Mesenchymal stem cell (in vitro differentiated cells and primary cell): ENCODE measurements around the gene OPTC.
A peak's percentile ranks its signal among the peaks of the same experiment; 100 is the strongest.

Experiments used
- DNase-seq: peaks from one replicate; pipeline ENCODE4 v3.0.0-alpha.2; 2013
- H2AFZ ChIP-seq: one replicate; pipeline ENCODE4 v1.6.1; 2013; ENCODE audit warnings: low read depth, mild to moderate bottlenecking, control low read depth, inconsistent platforms, low read length, moderate library complexity
- H2AK5ac ChIP-seq: 2 replicates; pipeline ENCODE4 v1.6.1; 2013; ENCODE audit warnings: low read length, moderate library complexity, mild to moderate bottlenecking, inconsistent platforms; ENCODE audit not compliant: severe bottlenecking
- H2BK120ac ChIP-seq: one replicate; pipeline ENCODE4 v1.6.1; 2013; ENCODE audit warnings: low read depth, mild to moderate bottlenecking, inconsistent platforms, low read length, moderate library complexity
- H2BK12ac ChIP-seq, 2 experiments: one replicate each; pipeline ENCODE4 v1.6.1; 2013; ENCODE audit warnings: inconsistent platforms in 2 of 2, low read length in 2 of 2, mild to moderate bottlenecking in 2 of 2, moderate library complexity in 2 of 2, control low read depth in 1 of 2
- H2BK15ac ChIP-seq: one replicate; pipeline ENCODE4 v1.6.1; 2013; ENCODE audit warnings: mild to moderate bottlenecking, low read depth, inconsistent platforms; ENCODE audit not compliant: poor library complexity, severe bottlenecking
- H2BK5ac ChIP-seq: 2 replicates; pipeline ENCODE4 v1.6.1; 2013; ENCODE audit warnings: low read depth, mild to moderate bottlenecking, low read length, control low read depth, inconsistent platforms; ENCODE audit not compliant: poor library complexity, severe bottlenecking
- H3K14ac ChIP-seq, 2 experiments: one replicate each; pipeline ENCODE4 v1.6.1; 2013; ENCODE audit warnings: inconsistent platforms in 2 of 2, low read length in 2 of 2, control low read depth in 1 of 2, mild to moderate bottlenecking in 1 of 2, moderate library complexity in 1 of 2
- H3K18ac ChIP-seq, 2 experiments: one replicate each; pipeline ENCODE4 v1.6.1; 2013; ENCODE audit warnings: inconsistent platforms in 2 of 2, low read length in 2 of 2, control low read depth in 1 of 2, low read depth in 1 of 2, mild to moderate bottlenecking in 1 of 2
- H3K23ac ChIP-seq, 2 experiments: one replicate each; pipeline ENCODE4 v1.6.1; 2013; ENCODE audit warnings: inconsistent platforms in 2 of 2, low read length in 2 of 2, mild to moderate bottlenecking in 2 of 2, moderate library complexity in 2 of 2, control low read depth in 1 of 2
- H3K27ac ChIP-seq: 2 replicates; pipeline ENCODE4 v1.5.1; 2013; ENCODE audit warnings: mild to moderate bottlenecking, moderate library complexity, low read length, control low read depth, inconsistent platforms; ENCODE audit not compliant: poor library complexity, severe bottlenecking
- H3K27me3 ChIP-seq, 2 experiments: 2 replicates each; pipeline versions ENCODE4 v1.6.1 to v1.7.0; 2013; ENCODE audit warnings: low read length in 2 of 2, mild to moderate bottlenecking in 2 of 2, moderate library complexity in 2 of 2, control low read depth in 1 of 2, inconsistent platforms in 1 of 2; ENCODE audit not compliant: control insufficient read depth in 1 of 2, insufficient read depth in 1 of 2
- H3K36me3 ChIP-seq, 2 experiments: 2 replicates each; pipeline versions ENCODE4 v1.6.1 to v1.7.0; 2013; ENCODE audit warnings: low read length in 2 of 2, control low read depth in 1 of 2, inconsistent platforms in 1 of 2, low read depth in 1 of 2, mild to moderate bottlenecking in 1 of 2; ENCODE audit not compliant: insufficient read depth in 2 of 2, control insufficient read depth in 1 of 2
- H3K4ac ChIP-seq, 2 experiments: one replicate each; pipeline ENCODE4 v1.6.1; 2013; ENCODE audit warnings: inconsistent platforms in 2 of 2, low read length in 2 of 2, mild to moderate bottlenecking in 2 of 2, moderate library complexity in 2 of 2, control low read depth in 1 of 2, low read depth in 1 of 2
- H3K4me1 ChIP-seq: 2 replicates; pipeline ENCODE4 v1.6.1; 2013; ENCODE audit warnings: low read depth, low read length, control low read depth; ENCODE audit not compliant: control insufficient read depth, insufficient read depth
- H3K4me2 ChIP-seq: 2 replicates; pipeline ENCODE4 v1.6.1; 2013; ENCODE audit warnings: low read length, mild to moderate bottlenecking, inconsistent platforms; ENCODE audit not compliant: poor library complexity, severe bottlenecking
- H3K4me3 ChIP-seq, 2 experiments: 2 replicates each; pipeline versions ENCODE4 v1.5.1 to v1.7.0; 2013; ENCODE audit warnings: low read length in 2 of 2, mild to moderate bottlenecking in 2 of 2, control low read depth in 1 of 2, low read depth in 1 of 2; ENCODE audit not compliant: insufficient read depth in 1 of 2
- H3K79me1 ChIP-seq: replicated peaks from 2 replicates; pipeline ENCODE4 v1.6.1; 2013; ENCODE audit warnings: mild to moderate bottlenecking, control low read depth, low read length, inconsistent platforms; ENCODE audit not compliant: poor library complexity, severe bottlenecking
- H3K9ac ChIP-seq: 2 replicates; pipeline ENCODE4 v1.7.0; 2013; ENCODE audit warnings: mild to moderate bottlenecking, low read length, moderate library complexity
- H3K9me3 ChIP-seq: 2 replicates; pipeline ENCODE4 v1.7.0; 2013; ENCODE audit warnings: mild to moderate bottlenecking, low read length; ENCODE audit not compliant: control insufficient read depth
- H4K8ac ChIP-seq: one replicate; pipeline ENCODE4 v1.6.1; 2013; ENCODE audit warnings: inconsistent platforms, mild to moderate bottlenecking, low read length, moderate library complexity
- H4K91ac ChIP-seq: one replicate; pipeline ENCODE4 v1.6.1; 2013; ENCODE audit warnings: mild to moderate bottlenecking, low read length, inconsistent platforms
- WGBS: methylation state at CpG from one replicate; pipeline ENCODE4 v1.1.7; 2013; ENCODE audit warnings: mixed read lengths; 5-methylcytosine and 5-hydroxymethylcytosine counted together

Gene OPTC

DNA sequence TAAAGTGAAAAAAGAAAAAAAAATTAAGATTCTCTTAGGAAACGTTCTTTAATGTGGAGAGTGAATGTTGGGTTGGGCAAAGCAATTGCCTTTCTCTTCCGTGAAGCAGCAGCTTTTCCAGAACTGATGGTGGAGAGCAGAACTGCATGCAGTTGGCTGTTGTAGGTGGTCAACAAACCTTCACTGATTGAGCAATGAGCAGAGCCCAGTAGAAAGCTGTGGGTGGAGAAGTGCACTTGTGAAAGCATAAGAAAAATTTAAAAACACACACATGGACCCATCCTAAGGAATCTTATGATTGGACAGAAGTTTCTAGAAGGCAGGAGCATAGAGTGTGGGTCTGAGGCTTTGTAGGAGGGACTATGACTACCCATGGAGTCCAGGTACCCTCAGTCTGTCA lies 13.9 kb upstream of the OPTC start:
- Histone ChIP-seq H3K9ac (peak overlapping the region; percentile 42), H4K8ac (peak overlapping the region; percentile 45), H3K79me1 (no peaks in the 10 kb centered on the region), H2BK15ac (no peak overlapping the region), H3K18ac (no peak overlapping the region), H4K91ac (no peak overlapping the region), H3K23ac (no peak overlapping the region), H3K4me2 (no peak overlapping the region), H3K9me3 (no peaks in the 10 kb centered on the region), H3K14ac (no peak overlapping the region), H2AK5ac (no peak overlapping the region), H3K27ac (no peak overlapping the region), H2BK120ac (no peak overlapping the region), H2BK12ac (peak overlapping the region in 1 of 2 experiments; percentile 30), H3K27me3 (peaks cover 0 to 40% of the 10 kb centered on the region in 2 experiments), H2AFZ (no peak overlapping the region), H2BK5ac (no peak overlapping the region), H3K36me3 (peaks cover 0 to 11% of the 10 kb centered on the region in 2 experiments), H3K4me1 (peaks cover 7% of the 10 kb centered on the region), H3K4me3 (peak overlapping the region in 1 of 2 experiments; percentile 54), H3K4ac (no peak overlapping the region)
- 79% methylated on average over 2 of the region's 2 CpGs for WGBS
- peak; percentile 51 for DNase-seq

DNA sequence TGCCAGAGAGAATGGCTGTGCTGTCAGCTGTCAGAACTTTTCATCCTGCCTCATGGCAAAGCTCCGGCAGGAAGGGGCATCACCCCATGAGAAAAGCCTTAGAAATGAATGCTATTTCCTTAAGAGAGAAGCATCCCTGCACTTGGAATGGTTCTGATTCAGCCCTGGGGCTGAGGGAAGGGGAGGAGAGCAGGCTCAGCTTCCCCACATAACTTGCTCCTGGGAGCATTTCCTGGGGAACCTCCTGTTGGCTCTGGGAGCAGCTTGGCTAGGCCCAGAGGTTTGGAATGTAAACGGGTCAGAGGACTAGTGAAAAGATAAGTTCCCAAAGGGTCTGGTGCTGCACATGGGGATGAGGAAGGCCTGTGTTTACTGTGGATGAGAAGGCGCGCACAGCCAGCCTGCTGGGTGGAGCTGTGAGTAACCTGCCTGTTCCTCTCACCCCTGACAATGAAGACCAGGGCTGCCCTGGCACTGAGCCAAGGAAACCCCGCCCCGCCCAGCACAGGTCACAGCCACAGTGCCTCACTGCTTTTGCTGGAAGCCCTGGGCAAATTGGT lies 13.3 kb upstream of the OPTC start:
- Histone ChIP-seq H4K8ac (peak overlapping the region; percentile 81), H3K4me3 (peak overlapping the region in 1 of 2 experiments; percentile 54), H3K4me2 (peak overlapping the region; percentile 26), H3K14ac (no peak overlapping the region), H3K36me3 (peaks cover 0 to 11% of the 10 kb centered on the region in 2 experiments), H3K9ac (peak overlapping the region; percentile 42), H3K4ac (peak overlapping the region in 1 of 2 experiments; percentile 18), H2AFZ (no peak overlapping the region), H2AK5ac (no peak overlapping the region), H3K18ac (peak overlapping the region in 1 of 2 experiments; percentile 60), H3K23ac (no peak overlapping the region), H3K27ac (no peak overlapping the region), H3K27me3 (peaks cover 0 to 35% of the 10 kb centered on the region in 2 experiments), H2BK12ac (peak overlapping the region; percentile 29 to 30), H3K79me1 (no peaks in the 10 kb centered on the region), H2BK15ac (peak overlapping the region; percentile 63), H4K91ac (peak overlapping the region; percentile 35), H3K9me3 (no peaks in the 10 kb centered on the region), H3K4me1 (peaks cover 7% of the 10 kb centered on the region), H2BK5ac (no peak overlapping the region), H2BK120ac (no peak overlapping the region)
- WGBS = 8% methylated on average over 6 of the region's 6 CpGs
- DNase-seq = peak; percentile 86

DNA sequence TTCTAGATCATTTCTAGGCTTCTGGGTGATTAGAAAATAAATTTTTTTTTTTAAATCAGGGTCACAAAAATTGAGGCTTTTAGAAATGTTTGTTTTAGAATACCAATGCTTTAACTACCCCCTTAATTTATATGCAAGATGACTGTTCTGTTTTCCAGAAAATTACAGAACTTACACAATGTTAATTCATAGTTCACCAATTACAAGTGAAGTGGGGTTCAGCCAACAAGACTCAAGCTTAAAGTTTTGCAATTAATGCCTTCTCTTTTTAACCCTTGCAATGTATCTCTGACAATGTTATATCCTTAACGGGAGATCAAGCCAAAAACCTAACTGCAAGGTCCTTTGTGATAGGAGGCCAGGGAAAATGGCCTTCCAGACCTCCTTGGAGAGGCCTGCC lies 12.8 kb upstream of the OPTC start:
- peak overlapping the region; percentile 42 for H3K9ac ChIP-seq
- no peak overlapping the region for H3K4ac ChIP-seq
- no peak overlapping the region for H2BK120ac ChIP-seq
- peak overlapping the region; percentile 63 for H2BK15ac ChIP-seq
- no peak overlapping the region for H2AFZ ChIP-seq
- H3K79me1 ChIP-seq = no peaks in the 10 kb centered on the region
- peaks cover 0 to 30% of the 10 kb centered on the region in 2 experiments for H3K27me3 ChIP-seq
- peaks cover 7% of the 10 kb centered on the region for H3K4me1 ChIP-seq
- H3K4me2 ChIP-seq = no peak overlapping the region
- no peak overlapping the region for H4K91ac ChIP-seq
- peak overlapping the region in 1 of 2 experiments; percentile 27 for H2BK12ac ChIP-seq
- H2BK5ac ChIP-seq = no peak overlapping the region
- WGBS = 86% methylated on average over 1 of the region's 1 CpG
- no peak overlapping the region for H2AK5ac ChIP-seq
- no peak overlapping the region for H3K23ac ChIP-seq
- H3K9me3 ChIP-seq = no peaks in the 10 kb centered on the region
- peak overlapping the region in 1 of 2 experiments; percentile 54 for H3K4me3 ChIP-seq
- no peak for DNase-seq
- no peak overlapping the region for H4K8ac ChIP-seq
- H3K27ac ChIP-seq = no peak overlapping the region
- peaks cover 0 to 11% of the 10 kb centered on the region in 2 experiments for H3K36me3 ChIP-seq
- H3K14ac ChIP-seq = no peak overlapping the region
- H3K18ac ChIP-seq = peak overlapping the region in 1 of 2 experiments; percentile 25

DNA sequence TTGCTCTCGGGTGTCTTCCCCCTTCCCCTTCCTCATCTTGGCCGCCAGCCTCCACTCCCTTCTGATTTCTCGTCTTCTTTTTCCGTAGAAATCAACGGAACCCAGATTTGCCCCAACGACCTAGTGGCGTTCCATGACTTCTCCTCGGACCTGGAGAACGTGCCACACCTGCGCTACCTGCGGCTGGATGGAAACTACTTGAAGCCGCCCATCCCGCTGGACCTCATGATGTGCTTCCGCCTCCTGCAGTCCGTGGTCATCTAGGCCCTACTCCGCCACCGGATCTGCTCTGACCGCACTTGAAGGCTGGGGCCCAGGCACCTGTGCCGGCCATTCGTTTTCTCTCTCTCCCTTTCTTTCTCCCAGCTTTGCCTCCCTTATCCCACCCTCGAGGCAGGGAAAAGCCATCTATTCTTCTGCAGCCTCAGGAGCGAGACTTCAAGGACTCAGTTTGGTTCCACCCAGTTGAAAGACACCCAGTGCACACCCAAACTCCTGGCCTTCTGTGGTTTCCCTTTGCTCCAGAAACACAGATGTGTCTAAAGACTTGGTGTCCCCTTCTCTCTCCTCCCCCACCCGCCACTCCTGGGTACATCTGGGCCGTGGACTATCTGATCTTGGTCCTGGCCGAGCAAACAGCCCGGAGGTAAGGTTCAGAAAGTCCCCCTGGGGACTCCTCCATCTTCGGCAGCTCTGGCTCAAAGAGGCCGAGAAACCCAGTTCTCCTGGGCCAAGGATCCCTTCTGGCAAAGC lies 7.2 kb upstream of the OPTC start:
- Histone ChIP-seq H3K4ac (peak overlapping the region; percentile 52 to 83), H2AK5ac (no peak overlapping the region), H3K79me1 (no peaks in the 10 kb centered on the region), H2BK5ac (no peak overlapping the region), H3K4me3 (peak overlapping the region in 1 of 2 experiments; percentile 58), H3K23ac (no peak overlapping the region), H3K9ac (peak overlapping the region; percentile 86), H2BK12ac (peak overlapping the region in 1 of 2 experiments; percentile 57), H4K8ac (peak overlapping the region; percentile 99), H3K4me2 (no peak overlapping the region), H3K18ac (peak overlapping the region; percentile 79 to 84), H3K36me3 (peaks cover 2 to 11% of the 10 kb centered on the region in 2 experiments), H2AFZ (peak overlapping the region; percentile 72), H3K27ac (no peak overlapping the region), H2BK120ac (peak overlapping the region; percentile 69), H3K27me3 (peaks cover 8 to 11% of the 10 kb centered on the region in 2 experiments), H2BK15ac (peak overlapping the region; percentile 82), H3K9me3 (no peaks in the 10 kb centered on the region), H3K14ac (no peak overlapping the region), H4K91ac (peak overlapping the region; percentile 83), H3K4me1 (peaks cover 3% of the 10 kb centered on the region)
- DNase-seq = no peak
- 94% methylated on average over 28 of the region's 28 CpGs for WGBS
